Cardiac muscle cell (in vitro differentiated cells and primary cell): ENCODE data around the gene DNAH2. TPM values are rescaled to one million over a fixed set of nuclear protein-coding genes. Genes with fewer than 3 reads are reported as not detected.
A peak's percentile ranks its signal among the peaks of the same experiment; 100 is the strongest.

ENCODE experiments used
- DNase-seq, 2 donors: peaks; one replicate each; pipeline versions ENCODE4 v3.0.0 to v3.0.0-alpha.2; 2010 to 2017; ENCODE audit warnings: low read depth in 1 of 2, low spot score in 1 of 2
- H3K27ac ChIP-seq: fragments of 200-600 bp; sonication (generic); 2 replicates; pipeline ENCODE4 v1.5.1; 2016
- H3K27me3 ChIP-seq: fragments of 200-600 bp; sonication (generic); 2 replicates; pipeline ENCODE4 v1.6.0; 2016; ENCODE audit warnings: control low read depth
- H3K36me3 ChIP-seq: fragments of 200-600 bp; sonication (generic); 2 replicates; pipeline ENCODE4 v1.5.1; 2016; ENCODE audit warnings: control low read depth
- H3K4me1 ChIP-seq: fragments of 200-600 bp; sonication (generic); 2 replicates; pipeline ENCODE4 v1.8.1; 2017; ENCODE audit warnings: low read depth, mild to moderate bottlenecking, mixed run types
- H3K4me3 ChIP-seq: fragments of 200-600 bp; sonication (generic); 2 replicates; pipeline ENCODE4 v1.5.1; 2016; ENCODE audit warnings: mild to moderate bottlenecking
- H3K9me3 ChIP-seq: fragments of 200-600 bp; sonication (generic); 2 replicates; pipeline ENCODE4 v1.5.1; 2017; ENCODE audit warnings: low read depth, mild to moderate bottlenecking, control low read depth
- polyA plus RNA-seq: library from polyadenylated mRNA; unstranded; fragments of >200 nt; fragmentation: Nextera tagmentation; extraction: Ambion mirVana; gene quantifications from 2 replicates; pipeline ENCODE4 v1.2.1, GENCODE V29; 2016
- total RNA-seq: library from RNA; depleted of rRNA; stranded (reverse); fragments of >200 nt; gene quantifications from 2 replicates; pipeline ENCODE4 v1.2.3, GENCODE V29; 2016
- TF ChIP-seq, protein P1 (sequence below): IDR thresholded peaks from 2 replicates; pipeline ENCODE4 v1.5.1; 2012; ENCODE audit warnings: low read depth, mild to moderate bottlenecking, low read length

Gene DNAH2
- total and polyA plus RNA-seq, 2 experiments from 2014 or later: 0.42 to 3.0 TPM

GRCh38 chr17:7700510-7700909 lies 17.0 kb upstream of the DNAH2 start:
- H3K9me3 ChIP-seq: no peaks in the 10 kb centered on the region
- no peak overlapping the region for H3K27ac ChIP-seq
- H3K4me1 ChIP-seq: peaks cover 9% of the 10 kb centered on the region
- peaks cover 4% of the 10 kb centered on the region for H3K36me3 ChIP-seq
- no peak overlapping the region for H3K4me3 ChIP-seq
- TF ChIP-seq, protein P1, sequence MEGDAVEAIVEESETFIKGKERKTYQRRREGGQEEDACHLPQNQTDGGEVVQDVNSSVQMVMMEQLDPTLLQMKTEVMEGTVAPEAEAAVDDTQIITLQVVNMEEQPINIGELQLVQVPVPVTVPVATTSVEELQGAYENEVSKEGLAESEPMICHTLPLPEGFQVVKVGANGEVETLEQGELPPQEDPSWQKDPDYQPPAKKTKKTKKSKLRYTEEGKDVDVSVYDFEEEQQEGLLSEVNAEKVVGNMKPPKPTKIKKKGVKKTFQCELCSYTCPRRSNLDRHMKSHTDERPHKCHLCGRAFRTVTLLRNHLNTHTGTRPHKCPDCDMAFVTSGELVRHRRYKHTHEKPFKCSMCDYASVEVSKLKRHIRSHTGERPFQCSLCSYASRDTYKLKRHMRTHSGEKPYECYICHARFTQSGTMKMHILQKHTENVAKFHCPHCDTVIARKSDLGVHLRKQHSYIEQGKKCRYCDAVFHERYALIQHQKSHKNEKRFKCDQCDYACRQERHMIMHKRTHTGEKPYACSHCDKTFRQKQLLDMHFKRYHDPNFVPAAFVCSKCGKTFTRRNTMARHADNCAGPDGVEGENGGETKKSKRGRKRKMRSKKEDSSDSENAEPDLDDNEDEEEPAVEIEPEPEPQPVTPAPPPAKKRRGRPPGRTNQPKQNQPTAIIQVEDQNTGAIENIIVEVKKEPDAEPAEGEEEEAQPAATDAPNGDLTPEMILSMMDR: no peak
- DNase-seq: no peak
- no peaks in the 10 kb centered on the region for H3K27me3 ChIP-seq

- no peak overlapping the region for H3K27ac ChIP-seq
- peaks cover 16% of the 10 kb centered on the region for H3K4me1 ChIP-seq
- no peak for DNase-seq
- TF ChIP-seq, protein P1: no peak
- no peak overlapping the region for H3K4me3 ChIP-seq
- H3K36me3 ChIP-seq: peaks cover 4% of the 10 kb centered on the region
- H3K27me3 ChIP-seq: no peaks in the 10 kb centered on the region
- H3K9me3 ChIP-seq: no peaks in the 10 kb centered on the region
Observed at GRCh38 chr17:7701681-7702080, 15.9 kb upstream of the DNAH2 start.

DNA sequence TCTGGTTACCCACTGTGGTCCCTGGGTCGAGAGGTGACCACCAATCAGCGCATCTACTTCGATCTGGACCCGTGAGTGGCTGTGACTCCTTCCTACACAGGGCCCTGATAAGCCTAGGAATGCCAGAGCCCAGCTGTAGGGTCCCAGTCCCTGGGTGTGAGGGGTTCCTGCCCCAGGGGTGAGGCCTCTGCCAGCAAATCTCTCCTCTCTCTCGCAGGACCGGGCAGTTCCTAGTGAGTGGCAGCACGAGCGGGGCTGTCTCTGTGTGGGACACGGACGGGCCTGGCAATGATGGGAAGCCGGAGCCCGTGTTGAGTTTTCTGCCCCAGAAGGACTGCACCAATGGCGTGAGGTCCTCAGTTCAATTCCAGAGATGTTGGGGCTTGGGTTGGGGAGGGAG lies 14.8 kb upstream of the DNAH2 start:
- H3K4me3 ChIP-seq: no peak overlapping the region
- no peak overlapping the region for H3K27ac ChIP-seq
- DNase-seq: no peak
- H3K9me3 ChIP-seq: no peaks in the 10 kb centered on the region
- H3K36me3 ChIP-seq: peaks cover 4% of the 10 kb centered on the region
- no peaks in the 10 kb centered on the region for H3K27me3 ChIP-seq
- TF ChIP-seq, protein P1: no peak
- peaks cover 20% of the 10 kb centered on the region for H3K4me1 ChIP-seq

DNA sequence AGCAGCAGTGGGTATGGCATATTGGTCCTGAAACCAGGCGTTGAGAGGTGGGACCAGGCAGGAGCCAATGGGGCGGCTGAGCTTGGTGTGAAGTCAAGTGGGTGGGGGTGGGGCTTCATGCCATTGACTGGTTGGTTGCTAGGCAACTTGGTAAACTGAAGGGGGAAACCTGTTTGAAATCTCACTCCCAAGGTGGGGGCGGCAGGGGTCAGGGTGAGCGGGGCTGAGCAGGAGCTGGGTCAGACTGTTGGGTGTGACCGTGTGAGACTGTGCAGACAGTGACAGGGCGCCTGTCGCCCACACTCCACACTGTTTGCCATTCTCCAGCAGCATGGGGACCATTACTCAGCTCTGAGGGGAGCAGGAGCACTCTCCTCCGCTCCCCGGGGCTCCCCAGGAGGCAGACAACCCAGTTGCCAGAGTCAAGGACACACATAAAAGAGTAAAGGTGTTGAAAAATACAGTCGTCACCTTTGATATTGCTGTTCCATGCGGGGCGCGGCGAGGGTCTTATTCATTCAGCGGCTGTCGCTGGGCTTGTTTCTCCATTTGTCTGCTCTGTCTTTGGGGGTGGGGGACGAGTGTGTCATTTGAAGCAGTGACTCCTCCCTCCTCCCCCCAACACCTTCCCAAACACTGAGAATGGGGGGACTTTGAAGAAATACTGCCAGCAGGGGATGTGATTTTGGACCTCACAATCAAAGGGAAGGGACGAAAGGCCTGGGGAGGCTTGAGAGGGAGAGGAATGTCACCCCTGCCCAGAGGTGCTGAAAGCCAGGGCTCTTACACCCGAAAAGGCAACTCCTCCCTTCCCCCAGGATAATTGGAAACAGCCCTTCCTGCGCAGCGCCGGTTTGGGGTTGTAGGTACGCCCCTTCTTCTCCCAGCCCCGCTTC lies 13.7 kb upstream of the DNAH2 start:
- Histone ChIP-seq H3K27me3 (no peaks in the 10 kb centered on the region), H3K4me3 (peak overlapping the region; percentile 85), H3K9me3 (no peaks in the 10 kb centered on the region), H3K27ac (peak overlapping the region; percentile 70), H3K36me3 (peaks cover 4% of the 10 kb centered on the region), H3K4me1 (peaks cover 20% of the 10 kb centered on the region)
- DNase-seq: peak; percentile 73 to 94
- TF ChIP-seq, protein P1: no peak

DNA sequence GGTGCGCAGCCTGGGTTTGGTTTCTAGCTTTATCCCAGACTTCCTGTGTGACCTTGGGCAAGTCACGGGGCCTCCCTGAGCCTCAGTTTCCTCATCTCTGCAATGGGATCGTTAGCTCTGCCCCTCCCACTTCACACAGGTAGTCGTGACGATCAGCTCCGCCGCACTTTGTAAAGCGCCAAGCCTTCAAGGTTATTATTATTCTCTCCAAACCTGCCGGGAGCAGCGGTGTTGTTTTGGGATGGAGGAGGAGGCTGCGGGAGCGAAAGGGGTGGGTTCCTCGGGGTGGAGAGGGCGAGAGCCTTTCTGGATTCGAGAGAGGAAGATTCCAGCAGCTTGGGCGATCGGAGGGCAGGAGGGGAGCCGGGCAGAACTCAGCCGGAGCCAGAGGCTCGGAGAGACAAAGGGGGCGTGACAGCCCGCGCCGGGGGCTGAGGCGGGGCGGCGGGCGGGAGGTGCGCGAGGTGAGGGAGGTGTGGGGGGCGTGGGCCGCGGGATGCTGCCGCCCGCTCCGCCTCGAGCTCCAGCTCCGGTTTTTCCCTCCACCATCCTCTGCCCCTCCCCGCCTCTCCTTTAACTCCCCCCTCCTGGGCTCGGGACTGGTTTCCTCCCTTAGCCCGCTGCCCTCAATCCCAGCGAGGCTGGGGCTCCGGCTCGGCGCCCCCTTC lies 12.8 kb upstream of the DNAH2 start, which contains the start of gene EFNB3:
TSS of gene EFNB3 (plus strand) at position 602 of the 668 bp plus-strand sequence. CDS start 397 bp downstream, outside the sequence.
- peak within 1 kb of the TSS; percentile 85 for H3K4me3 ChIP-seq
- H3K27me3 ChIP-seq: no peaks in the 10 kb centered on the region
- peak; percentile 66 to 92 for DNase-seq
- no peaks in the 10 kb centered on the region for H3K9me3 ChIP-seq
- H3K36me3 ChIP-seq: peaks cover 4% of the 10 kb centered on the region
- peaks cover 20% of the 10 kb centered on the region for H3K4me1 ChIP-seq
- H3K27ac ChIP-seq: peak within 1 kb of the TSS; percentile 75
- TF ChIP-seq, protein P1: no peak
